MM.1S (cell line): ENCODE measurements around the gene GRPEL2.

Experiments
- EZH2 ChIP-seq: fragments of 300-600 bp; sonication (generic); optimal IDR thresholded peaks from 2 replicates; pipeline ENCODE3; 2017; ENCODE audit warnings: low read depth, mild to moderate bottlenecking, antibody characterized with exemption, low read length, mixed read lengths
- TF ChIP-seq, protein P1 (sequence below): fragments of 300-600 bp; sonication (generic); IDR thresholded peaks from 2 replicates; pipeline ENCODE4 v1.5.1; 2016; ENCODE audit warnings: antibody characterized with exemption, low read length, mixed read lengths

DNA sequence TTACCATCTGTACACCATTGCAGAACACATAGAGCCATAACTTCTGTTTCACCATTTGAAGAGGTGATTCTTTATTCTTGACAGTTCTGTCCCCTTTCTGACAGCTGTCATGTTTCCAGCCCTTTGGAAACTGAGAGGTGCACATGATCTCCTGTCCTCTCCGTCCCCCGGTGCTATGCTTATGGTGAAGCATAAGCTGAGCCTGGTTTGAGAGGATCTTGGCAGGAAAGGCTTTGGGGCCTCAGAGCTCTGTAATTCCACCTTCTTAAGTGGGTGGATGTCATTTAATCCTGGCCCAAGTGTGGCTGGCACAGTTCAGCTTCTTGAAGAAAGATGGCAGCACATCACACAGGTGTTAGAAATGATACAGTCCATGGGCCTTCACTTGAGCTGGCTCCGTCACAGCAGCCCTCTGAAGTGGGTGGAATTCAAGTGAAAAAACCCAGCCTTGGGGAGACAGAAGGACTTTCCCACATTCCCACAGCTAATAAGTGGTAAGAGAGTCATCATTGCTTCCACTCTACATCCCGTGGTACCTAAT, 30.7 kb upstream of the GRPEL2 start:
- TF ChIP-seq, protein P1, sequence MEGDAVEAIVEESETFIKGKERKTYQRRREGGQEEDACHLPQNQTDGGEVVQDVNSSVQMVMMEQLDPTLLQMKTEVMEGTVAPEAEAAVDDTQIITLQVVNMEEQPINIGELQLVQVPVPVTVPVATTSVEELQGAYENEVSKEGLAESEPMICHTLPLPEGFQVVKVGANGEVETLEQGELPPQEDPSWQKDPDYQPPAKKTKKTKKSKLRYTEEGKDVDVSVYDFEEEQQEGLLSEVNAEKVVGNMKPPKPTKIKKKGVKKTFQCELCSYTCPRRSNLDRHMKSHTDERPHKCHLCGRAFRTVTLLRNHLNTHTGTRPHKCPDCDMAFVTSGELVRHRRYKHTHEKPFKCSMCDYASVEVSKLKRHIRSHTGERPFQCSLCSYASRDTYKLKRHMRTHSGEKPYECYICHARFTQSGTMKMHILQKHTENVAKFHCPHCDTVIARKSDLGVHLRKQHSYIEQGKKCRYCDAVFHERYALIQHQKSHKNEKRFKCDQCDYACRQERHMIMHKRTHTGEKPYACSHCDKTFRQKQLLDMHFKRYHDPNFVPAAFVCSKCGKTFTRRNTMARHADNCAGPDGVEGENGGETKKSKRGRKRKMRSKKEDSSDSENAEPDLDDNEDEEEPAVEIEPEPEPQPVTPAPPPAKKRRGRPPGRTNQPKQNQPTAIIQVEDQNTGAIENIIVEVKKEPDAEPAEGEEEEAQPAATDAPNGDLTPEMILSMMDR = no peak
- TF ChIP-seq EZH2 = no peak
